ENCODE results near the gene CACNG4. TPM values are rescaled to one million over a fixed set of nuclear protein-coding genes. Genes with fewer than 3 reads are reported as not detected.

Gene CACNG4
- total RNA-seq, 1 donor from 2014 or later: 0.34 TPM

GRCh38 chr17:66955821-66956220 lies 8.7 kb upstream of the CACNG4 start:
- Histone ChIP-seq H3K27me3 (peaks cover 6% of the 10 kb centered on the region), H2AFZ (replicated peaks) (no peak overlapping the region), H3K27ac (no peak overlapping the region), H3K4me1 (peaks cover 23% of the 10 kb centered on the region), H3K4me3 (no peak overlapping the region), H3K4me2 (no peak overlapping the region), H3K36me3 (no peaks in the 10 kb centered on the region), H3K9me3 (ENCODE audit: low read depth) (no peaks in the 10 kb centered on the region), H3F3A (ENCODE audit: low read depth) (peaks cover 9% of the 10 kb centered on the region), H4K20me1 (ENCODE audit: low read depth) (peaks cover 5% of the 10 kb centered on the region), H3K79me2 (ENCODE audit: low read depth) (no peaks in the 10 kb centered on the region), H3K9ac (no peak overlapping the region)
- no peak for TF ChIP-seq EZH2phosphoT487 (IDR thresholded peaks at IDR 0.05)
- TF ChIP-seq EZH2 (IDR thresholded peaks at IDR 0.05): no peak
- no peak for TF ChIP-seq CTCF (IDR thresholded peaks at IDR 0.05)
- H3K9me3 Mint-ChIP-seq: no peaks in the 10 kb centered on the region
- no peak overlapping the region for H3K4me3 Mint-ChIP-seq
- peaks cover 28% of the 10 kb centered on the region for H3K4me1 Mint-ChIP-seq
- H3K27me3 Mint-ChIP-seq (ENCODE audit: insufficient read depth, low read depth): peaks cover 8% of the 10 kb centered on the region
- H3K27ac Mint-ChIP-seq: no peak overlapping the region
- DNase-seq (ENCODE audit: low spot score): no peak
- H3K36me3 Mint-ChIP-seq: no peaks in the 10 kb centered on the region

- Histone ChIP-seq H3K9me3 (ENCODE audit: low read depth) (no peaks in the 10 kb centered on the region), H3K36me3 (no peaks in the 10 kb centered on the region), H3F3A (ENCODE audit: low read depth) (peaks cover 9% of the 10 kb centered on the region), H3K4me2 (no peak overlapping the region), H3K9ac (no peak overlapping the region), H2AFZ (replicated peaks) (no peak overlapping the region), H3K4me1 (peaks cover 23% of the 10 kb centered on the region), H3K79me2 (ENCODE audit: low read depth) (no peaks in the 10 kb centered on the region), H3K27ac (no peak overlapping the region), H3K4me3 (no peak overlapping the region), H3K27me3 (peaks cover 17% of the 10 kb centered on the region), H4K20me1 (ENCODE audit: low read depth) (peaks cover 5% of the 10 kb centered on the region)
- no peak for DNase-seq (ENCODE audit: low spot score)
- peaks cover 25% of the 10 kb centered on the region for H3K4me1 Mint-ChIP-seq
- no peaks in the 10 kb centered on the region for H3K36me3 Mint-ChIP-seq
- H3K27me3 Mint-ChIP-seq (ENCODE audit: insufficient read depth, low read depth): peaks cover 4% of the 10 kb centered on the region
- TF ChIP-seq EZH2 (IDR thresholded peaks at IDR 0.05): no peak
- no peak for TF ChIP-seq EZH2phosphoT487 (IDR thresholded peaks at IDR 0.05)
- no peak for TF ChIP-seq CTCF (IDR thresholded peaks at IDR 0.05)
- no peak overlapping the region for H3K27ac Mint-ChIP-seq
- no peak overlapping the region for H3K4me3 Mint-ChIP-seq
- no peaks in the 10 kb centered on the region for H3K9me3 Mint-ChIP-seq
Measured at GRCh38 chr17:66956941-66957340, 7.6 kb upstream of the CACNG4 start.

GRCh38 chr17:66957343-66957742 lies 7.2 kb upstream of the CACNG4 start:
- H3K27me3 ChIP-seq: peaks cover 21% of the 10 kb centered on the region
- Mint-ChIP-seq H3K4me3 (no peak overlapping the region), H3K27ac (no peak overlapping the region), H3K27me3 (ENCODE audit: insufficient read depth, low read depth) (peaks cover 6% of the 10 kb centered on the region), H3K9me3 (no peaks in the 10 kb centered on the region), H3K4me1 (peaks cover 25% of the 10 kb centered on the region), H3K36me3 (no peaks in the 10 kb centered on the region)
- H2AFZ ChIP-seq (replicated peaks): no peak overlapping the region
- no peaks in the 10 kb centered on the region for H3K9me3 ChIP-seq (ENCODE audit: low read depth)
- DNase-seq (ENCODE audit: low spot score): no peak
- no peak overlapping the region for H3K9ac ChIP-seq
- no peak overlapping the region for H3K4me2 ChIP-seq
- H4K20me1 ChIP-seq (ENCODE audit: low read depth): peaks cover 5% of the 10 kb centered on the region
- peaks cover 23% of the 10 kb centered on the region for H3K4me1 ChIP-seq
- H3K4me3 ChIP-seq: no peak overlapping the region
- H3K27ac ChIP-seq: no peak overlapping the region
- peaks cover 9% of the 10 kb centered on the region for H3F3A ChIP-seq (ENCODE audit: low read depth)
- H3K36me3 ChIP-seq: no peaks in the 10 kb centered on the region
- H3K79me2 ChIP-seq (ENCODE audit: low read depth): no peaks in the 10 kb centered on the region
- TF ChIP-seq EZH2 (IDR thresholded peaks at IDR 0.05): no peak

- no peaks in the 10 kb centered on the region for H3K36me3 Mint-ChIP-seq
- peak overlapping the region; percentile 86 for H2AFZ ChIP-seq (replicated peaks)
- H3K9me3 ChIP-seq (ENCODE audit: low read depth): no peaks in the 10 kb centered on the region
- H3K27ac Mint-ChIP-seq: peak overlapping the region; percentile 81
- H3K27ac ChIP-seq: no peak overlapping the region
- H3F3A ChIP-seq (ENCODE audit: low read depth): peaks cover 9% of the 10 kb centered on the region
- peaks cover 8% of the 10 kb centered on the region for H3K27me3 Mint-ChIP-seq (ENCODE audit: insufficient read depth, low read depth)
- H3K36me3 ChIP-seq: no peaks in the 10 kb centered on the region
- DNase-seq (ENCODE audit: low spot score): peak; percentile 44
- peaks cover 26% of the 10 kb centered on the region for H3K4me1 Mint-ChIP-seq
- H3K4me3 Mint-ChIP-seq: no peak overlapping the region
- TF ChIP-seq EZH2phosphoT487 (IDR thresholded peaks at IDR 0.05) (no peak), CTCF (IDR thresholded peaks at IDR 0.05) (no peak), EZH2 (IDR thresholded peaks at IDR 0.05) (no peak)
- no peak overlapping the region for H3K9ac ChIP-seq
- peaks cover 7% of the 10 kb centered on the region for H4K20me1 ChIP-seq (ENCODE audit: low read depth)
- peaks cover 28% of the 10 kb centered on the region for H3K27me3 ChIP-seq
- no peak overlapping the region for H3K4me3 ChIP-seq
- H3K9me3 Mint-ChIP-seq: no peaks in the 10 kb centered on the region
- peak overlapping the region; percentile 41 for H3K4me2 ChIP-seq
- no peaks in the 10 kb centered on the region for H3K79me2 ChIP-seq (ENCODE audit: low read depth)
- peaks cover 23% of the 10 kb centered on the region for H3K4me1 ChIP-seq
Measured at GRCh38 chr17:66957951-66958579, 6.4 kb upstream of the CACNG4 start.
